ENCODE measurements around the gene PIGZ. TPM values are rescaled to one million over a fixed set of nuclear protein-coding genes. Genes with fewer than 3 reads are reported as not detected.

The PIGZ gene
- total RNA-seq, 1 donor from 2014 or later = 4.6 TPM

GRCh38 chr3:196974661-196975060 is 6.0 kb upstream of the PIGZ start:
- DNase-seq (no peak), ATAC-seq (no peak)
- no peak overlapping the region for H3K4me3 ChIP-seq
- H3K4me1 ChIP-seq = no peaks in the 10 kb centered on the region
- H3K9me3 ChIP-seq = no peaks in the 10 kb centered on the region
- H3K27me3 ChIP-seq (ENCODE audit: low read depth) = no peaks in the 10 kb centered on the region
- H3K27ac ChIP-seq = no peak overlapping the region
- intact Hi-C loops (cut with DNase I) = no loop called here
- no peaks in the 10 kb centered on the region for H3K36me3 ChIP-seq
- no peak for TF ChIP-seq CTCF (IDR thresholded peaks at IDR 0.05)

- Histone ChIP-seq H3K27ac (no peak overlapping the region), H3K36me3 (peaks cover 5% of the 10 kb centered on the region), H3K9me3 (no peaks in the 10 kb centered on the region), H3K27me3 (ENCODE audit: low read depth) (no peaks in the 10 kb centered on the region), H3K4me1 (peaks cover 11% of the 10 kb centered on the region), H3K4me3 (no peak overlapping the region)
- DNase-seq = no peak
- TF ChIP-seq CTCF (IDR thresholded peaks at IDR 0.05) = no peak
- no peak for ATAC-seq
- intact Hi-C loops (cut with DNase I) = no loop called here
Measured at GRCh38 chr3:196971094-196971698, 2.6 kb upstream of the PIGZ start.

GRCh38 chr3:196970547-196971093 is 2.0 kb upstream of the PIGZ start:
- intact Hi-C loops (cut with DNase I) = no loop called here
- Histone ChIP-seq H3K4me3 (no peak overlapping the region), H3K27me3 (ENCODE audit: low read depth) (no peaks in the 10 kb centered on the region), H3K4me1 (peaks cover 11% of the 10 kb centered on the region), H3K36me3 (peaks cover 5% of the 10 kb centered on the region), H3K27ac (no peak overlapping the region), H3K9me3 (no peaks in the 10 kb centered on the region)
- DNase-seq (no peak), ATAC-seq (no peak)
- no peak for TF ChIP-seq CTCF (IDR thresholded peaks at IDR 0.05)

GRCh38 chr3:196969660-196970546 is 1.3 kb upstream of the PIGZ start:
- DNase-seq (peak; percentile 78), ATAC-seq (peak; percentile 91 to 92)
- Histone ChIP-seq H3K36me3 (peaks cover 5% of the 10 kb centered on the region), H3K27ac (peak overlapping the region; percentile 84), H3K4me1 (peaks cover 11% of the 10 kb centered on the region), H3K27me3 (ENCODE audit: low read depth) (no peaks in the 10 kb centered on the region), H3K9me3 (no peaks in the 10 kb centered on the region), H3K4me3 (peak overlapping the region; percentile 89)
- intact Hi-C loops (cut with DNase I) = no loop called here
- TF ChIP-seq CTCF (IDR thresholded peaks at IDR 0.05) = peak; percentile 85

- Histone ChIP-seq H3K4me3 (peak overlapping the region; percentile 89), H3K27ac (peak overlapping the region; percentile 84), H3K27me3 (ENCODE audit: low read depth) (no peaks in the 10 kb centered on the region), H3K4me1 (peaks cover 11% of the 10 kb centered on the region), H3K36me3 (peaks cover 5% of the 10 kb centered on the region), H3K9me3 (no peaks in the 10 kb centered on the region)
- intact Hi-C loops (cut with DNase I) = no loop called here
- ATAC-seq = peak; percentile 29 to 50
- DNase-seq = peak; percentile 71
- no peak for TF ChIP-seq CTCF (IDR thresholded peaks at IDR 0.05)
Measured at GRCh38 chr3:196969134-196969659, 564 bp upstream of the PIGZ start.

Measured in lower lobe of right lung (tissue), 2 donors.